ENCODE data around the gene ZMIZ1.

ZMIZ1 gene

GRCh38 chr10:79267499-79267898, 198.7 kb downstream of the ZMIZ1 start:
- TF ChIP-seq CTCF (IDR thresholded peaks at IDR 0.05): no peak

GRCh38 chr10:79268161-79268601, 199.4 kb downstream of the ZMIZ1 start:
- no peak for TF ChIP-seq CTCF (IDR thresholded peaks at IDR 0.05)

DNA sequence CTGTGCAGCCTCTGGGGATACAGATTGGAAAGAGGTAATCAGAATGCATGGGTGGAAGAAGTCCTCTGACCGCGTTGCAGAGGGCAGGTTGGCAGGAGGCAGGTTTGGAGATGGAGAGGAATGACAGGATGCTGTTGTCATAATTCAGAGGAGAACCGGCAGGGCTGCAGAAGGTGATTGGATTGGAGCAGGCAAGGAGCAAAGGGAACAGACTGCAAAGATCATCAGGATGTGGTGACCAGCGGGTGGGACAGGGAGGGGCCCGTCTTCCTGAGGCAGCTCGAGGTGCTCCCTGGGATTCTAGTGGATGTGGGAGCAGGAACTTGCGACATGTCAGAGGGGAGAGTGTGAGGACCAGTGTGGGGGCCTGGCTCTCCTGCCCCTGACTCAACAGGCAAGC, 200.0 kb downstream of the ZMIZ1 start:
- no peak for TF ChIP-seq CTCF (IDR thresholded peaks at IDR 0.05)

DNA sequence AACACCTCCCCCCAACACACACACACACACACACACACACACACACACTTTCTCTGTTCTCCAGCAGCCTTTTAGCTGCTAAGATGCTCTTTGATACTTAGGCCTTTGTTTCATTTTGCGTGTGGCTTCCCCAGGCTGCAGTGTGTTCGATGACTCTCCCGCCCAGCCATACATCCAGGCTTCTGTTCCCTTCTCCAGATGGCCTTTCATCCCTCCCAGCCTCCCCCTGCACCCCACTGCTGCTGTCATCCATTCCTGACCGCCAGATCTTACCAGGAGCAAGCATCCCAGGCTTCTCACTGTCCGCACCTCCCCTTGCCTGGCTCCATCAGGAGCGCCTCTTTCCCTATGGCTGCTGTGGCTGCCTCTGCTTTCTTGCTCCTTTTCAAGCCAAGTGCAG, 200.7 kb downstream of the ZMIZ1 start:
- TF ChIP-seq CTCF (IDR thresholded peaks at IDR 0.05): no peak

DNA sequence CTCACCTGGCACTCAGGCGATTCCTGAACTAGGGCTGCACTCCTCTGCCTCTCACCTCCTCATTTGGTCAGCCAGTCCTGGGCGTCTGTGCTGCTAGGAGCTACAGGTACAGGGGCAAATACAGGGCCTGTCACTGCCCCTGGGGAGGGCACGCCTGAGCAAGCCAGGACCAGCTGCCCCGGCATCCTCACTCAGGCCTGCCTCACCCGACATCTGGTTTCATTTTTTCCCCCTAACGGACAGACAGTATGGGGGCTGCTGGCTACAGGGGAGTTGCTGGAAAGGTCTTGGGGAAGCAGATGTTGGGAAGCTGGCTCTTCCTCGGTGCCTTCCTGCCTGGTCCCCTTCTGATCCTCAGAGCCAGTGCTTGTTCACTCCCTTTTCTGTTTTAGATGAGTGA, 201.2 kb downstream of the ZMIZ1 start:
- no peak for TF ChIP-seq CTCF (IDR thresholded peaks at IDR 0.05)

DNA sequence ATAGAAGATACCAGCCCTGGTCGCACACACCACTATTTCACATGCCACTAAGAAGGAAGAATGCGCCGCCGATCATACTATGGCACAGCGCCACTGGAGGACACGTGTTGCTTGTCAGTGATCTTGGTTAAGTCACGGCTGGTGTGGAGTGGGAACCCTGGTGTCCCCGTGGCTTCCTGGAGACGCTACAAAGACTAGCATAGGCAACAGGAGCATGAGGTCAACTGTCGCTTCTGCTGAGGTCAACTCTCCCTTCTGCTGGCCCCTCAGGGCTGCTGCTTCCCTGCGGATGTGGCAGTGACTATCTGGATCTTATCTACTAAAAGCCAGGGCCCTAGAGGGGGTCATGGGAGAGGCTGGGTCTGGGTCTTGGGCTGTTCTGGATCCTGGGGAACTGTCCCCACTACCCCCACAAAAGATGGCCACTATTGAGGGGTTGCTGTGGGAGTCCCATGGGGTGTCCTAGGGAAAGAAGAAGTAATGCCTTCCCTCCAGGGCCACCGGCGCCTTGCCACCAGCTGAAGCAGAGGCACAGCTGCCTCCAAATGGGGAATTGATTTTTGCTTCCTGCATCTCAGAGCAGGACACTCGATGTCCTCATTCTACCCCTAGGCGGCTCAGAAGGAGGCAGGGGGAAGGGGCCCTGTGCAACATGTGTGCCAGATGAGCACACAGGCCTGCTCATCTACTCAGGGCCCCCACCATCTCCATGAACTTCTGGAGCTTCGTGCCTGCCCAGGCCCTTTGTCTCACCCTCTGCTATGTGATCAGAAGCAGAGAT, 201.9 kb downstream of the ZMIZ1 start:
- TF ChIP-seq CTCF (IDR thresholded peaks at IDR 0.05): no peak

GRCh38 chr10:79272353-79272752, 203.6 kb downstream of the ZMIZ1 start:
- TF ChIP-seq CTCF (IDR thresholded peaks at IDR 0.05): no peak

DNA sequence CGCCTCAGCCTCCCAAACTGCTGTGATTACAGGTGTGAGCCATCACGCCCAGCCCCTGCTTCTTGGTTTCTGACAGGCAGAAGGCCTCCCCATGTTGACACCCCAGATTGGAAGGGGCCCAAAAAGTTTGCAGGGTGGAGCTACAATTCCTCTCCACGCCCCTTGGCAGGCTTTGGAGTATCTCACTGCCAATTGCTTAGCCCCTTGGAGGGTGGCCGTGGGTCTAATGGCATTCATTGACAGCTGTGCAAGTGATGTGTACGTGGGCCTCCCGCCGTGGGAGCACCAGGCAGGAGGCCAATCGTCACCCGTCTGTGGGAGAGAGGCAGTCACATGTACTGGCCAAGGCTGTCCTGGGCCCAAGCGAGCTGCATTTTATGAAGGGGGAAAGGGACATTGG, 204.8 kb downstream of the ZMIZ1 start:
- TF ChIP-seq CTCF (IDR thresholded peaks at IDR 0.05): no peak

Data from LNCAP (cell line).